Gastroesophageal sphincter (tissue), 3 donors: ENCODE results near the gene TTC33.

ENCODE experiments used
- POLR2A ChIP-seq, 2 donors: fragments of 450-650 bp; IDR thresholded peaks; one replicate each; pipeline ENCODE4 v1.6.1; 2017; ENCODE audit warnings: antibody characterized with exemption in 2 of 2, mild to moderate bottlenecking in 2 of 2, moderate library complexity in 1 of 2
- POLR2AphosphoS5 ChIP-seq: sonication (generic); formaldehyde crosslinking; IDR thresholded peaks from one replicate; pipeline ENCODE4 v1.6.1; 2017; ENCODE audit warnings: antibody characterized with exemption
- TF ChIP-seq, protein P1 (sequence below), 4 experiments: fragments of 200-600 bp in 2 of 4; fragments of 450-650 bp in 2 of 4; sonication (generic) in 1 of 4; IDR thresholded peaks; one replicate each; pipeline ENCODE4 v1.5.1; 2017 to 2019; ENCODE audit warnings: antibody characterized with exemption in 4 of 4, mild to moderate bottlenecking in 2 of 4, moderate library complexity in 2 of 4

DNA sequence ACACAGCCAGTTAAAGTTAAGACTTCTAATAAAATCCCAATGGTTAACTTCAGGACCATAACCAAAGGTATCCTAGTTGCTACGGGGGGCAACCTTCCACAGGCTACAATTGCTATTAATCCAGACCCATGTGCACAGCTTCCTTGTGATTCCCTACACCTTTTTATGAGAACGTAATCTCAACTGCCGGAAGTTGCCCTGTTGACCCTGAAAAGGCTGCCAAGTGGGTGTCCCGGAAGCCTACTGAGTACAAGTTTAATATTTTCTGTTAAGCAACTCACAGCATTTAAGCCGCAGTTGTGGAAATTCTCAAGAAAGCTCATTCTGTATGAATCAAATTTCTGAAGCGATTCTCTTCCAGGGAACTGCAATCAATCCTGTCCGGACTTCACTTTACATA, 124.5 kb downstream of the TTC33 start:
- TF ChIP-seq, protein P1, sequence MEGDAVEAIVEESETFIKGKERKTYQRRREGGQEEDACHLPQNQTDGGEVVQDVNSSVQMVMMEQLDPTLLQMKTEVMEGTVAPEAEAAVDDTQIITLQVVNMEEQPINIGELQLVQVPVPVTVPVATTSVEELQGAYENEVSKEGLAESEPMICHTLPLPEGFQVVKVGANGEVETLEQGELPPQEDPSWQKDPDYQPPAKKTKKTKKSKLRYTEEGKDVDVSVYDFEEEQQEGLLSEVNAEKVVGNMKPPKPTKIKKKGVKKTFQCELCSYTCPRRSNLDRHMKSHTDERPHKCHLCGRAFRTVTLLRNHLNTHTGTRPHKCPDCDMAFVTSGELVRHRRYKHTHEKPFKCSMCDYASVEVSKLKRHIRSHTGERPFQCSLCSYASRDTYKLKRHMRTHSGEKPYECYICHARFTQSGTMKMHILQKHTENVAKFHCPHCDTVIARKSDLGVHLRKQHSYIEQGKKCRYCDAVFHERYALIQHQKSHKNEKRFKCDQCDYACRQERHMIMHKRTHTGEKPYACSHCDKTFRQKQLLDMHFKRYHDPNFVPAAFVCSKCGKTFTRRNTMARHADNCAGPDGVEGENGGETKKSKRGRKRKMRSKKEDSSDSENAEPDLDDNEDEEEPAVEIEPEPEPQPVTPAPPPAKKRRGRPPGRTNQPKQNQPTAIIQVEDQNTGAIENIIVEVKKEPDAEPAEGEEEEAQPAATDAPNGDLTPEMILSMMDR (IDR thresholded peaks at IDR 0.05) = no peak
- TF ChIP-seq POLR2AphosphoS5 (no peak), POLR2A (IDR thresholded peaks at IDR 0.05) (no peak)
